Endothelial cell of umbilical vein (primary cell): ENCODE data around the gene THEM5. TPM values are rescaled to one million over a fixed set of nuclear protein-coding genes. Genes with fewer than 3 reads are reported as not detected.

Experiments used
- BruUV-seq: library from RNA; stranded (reverse); fragments of 400-500 nt; replicated peaks from 2 replicates; lab custom pipeline; 2021; lab: Mats Ljungman, UMichigan
- CTCF ChIA-PET: fragments of 300-600, 350-600 bp; sonication (Branson Sonifier 250); formaldehyde crosslinking; loops from one replicate; lab custom pipeline; 2021; ENCODE audit warnings: antibody characterized with exemption, inconsistent platforms; lab: Charles Lee
- POLR2A ChIA-PET: fragments of 300-600, 350-600 bp; sonication (Branson Sonifier 250); formaldehyde crosslinking; loops from one replicate; lab custom pipeline; 2021; ENCODE audit warnings: antibody characterized with exemption, inconsistent platforms; lab: Charles Lee
- DNase-seq: peaks from one replicate; pipeline ENCODE4 v3.0.0-alpha.2; 2011; ENCODE audit warnings: low read depth, low spot score
- FAIRE-seq: peaks from 2 replicates; lab custom pipeline; 2011; peaks lifted over from hg19 to GRCh38; lab: Jason Lieb, UNC
- H2AFZ ChIP-seq: 2 replicates; pipeline ENCODE4 v1.6.0; 2012; ENCODE audit warnings: low read depth, low read length, control low read depth, inconsistent platforms
- H3K27ac ChIP-seq: 2 replicates; pipeline ENCODE4 v1.5.1; 2011; ENCODE audit warnings: low read depth, mild to moderate bottlenecking, control low read depth, low read length, moderate library complexity; ENCODE audit not compliant: insufficient read depth
- H3K27me3 ChIP-seq, 2 experiments: 2 replicates each; pipeline versions ENCODE4 v1.6.0 to v1.6.1; 2011; ENCODE audit warnings: low read length in 2 of 2, mixed read lengths in 1 of 2; ENCODE audit not compliant: control insufficient read depth in 2 of 2, insufficient read depth in 2 of 2
- H3K36me3 ChIP-seq, 2 experiments: 2 replicates in 1 of 2; 3 replicates in 1 of 2; pipeline ENCODE4 v1.5.1; 2011; ENCODE audit warnings: low read length in 2 of 2, mild to moderate bottlenecking in 1 of 2, moderate library complexity in 1 of 2; ENCODE audit not compliant: control insufficient read depth in 2 of 2, insufficient read depth in 2 of 2; ENCODE audit errors: extremely low read depth in 1 of 2
- H3K4me1 ChIP-seq: 3 replicates; pipeline ENCODE4 v1.5.1; 2011; ENCODE audit warnings: mild to moderate bottlenecking, low read length; ENCODE audit not compliant: control insufficient read depth, insufficient read depth; ENCODE audit errors: extremely low read depth
- H3K4me2 ChIP-seq: 2 replicates; pipeline ENCODE4 v1.6.1; 2011; ENCODE audit warnings: low read length, control low read depth, mixed read lengths; ENCODE audit not compliant: insufficient read depth
- H3K4me3 ChIP-seq, 3 experiments: fragments of 200-600 bp in 1 of 3; sonication (generic), shearing (Covaris generic) in 1 of 3; replicated peaks in 1 of 3; 2 replicates each; pipeline ENCODE4 v1.5.1; 2011 to 2016; ENCODE audit warnings: control low read depth in 3 of 3, low read length in 3 of 3, mild to moderate bottlenecking in 2 of 3, inconsistent platforms in 1 of 3, low read depth in 1 of 3, moderate library complexity in 1 of 3; ENCODE audit not compliant: insufficient read depth in 1 of 3
- H3K79me2 ChIP-seq: 2 replicates; pipeline ENCODE4 v1.6.0; 2012; ENCODE audit warnings: low read length, inconsistent platforms; ENCODE audit not compliant: control insufficient read depth, insufficient read depth
- H3K9ac ChIP-seq: replicated peaks from 2 replicates; pipeline ENCODE3; 2011; ENCODE audit warnings: low read length, control low read depth; ENCODE audit not compliant: insufficient read depth; ENCODE audit errors: extremely low read depth
- H3K9me1 ChIP-seq: replicated peaks from 3 replicates; pipeline ENCODE4 v1.6.0; 2011; ENCODE audit warnings: mild to moderate bottlenecking, low read length; ENCODE audit not compliant: control insufficient read depth, insufficient read depth; ENCODE audit errors: extremely low read depth
- H3K9me3 ChIP-seq: replicated peaks from 2 replicates; pipeline ENCODE4 v1.5.1; 2012; ENCODE audit warnings: low read length, inconsistent platforms; ENCODE audit not compliant: control insufficient read depth, insufficient read depth
- H4K20me1 ChIP-seq: replicated peaks from 2 replicates; pipeline ENCODE3; 2011; ENCODE audit warnings: mild to moderate bottlenecking, low read length; ENCODE audit not compliant: control insufficient read depth, insufficient read depth; ENCODE audit errors: extremely low read depth
- EZH2 ChIP-seq: IDR thresholded peaks from 2 replicates; pipeline ENCODE4 v1.6.1; 2012; ENCODE audit warnings: borderline replicate concordance, low read depth, mild to moderate bottlenecking, moderate library complexity, low read length, inconsistent platforms; ENCODE audit not compliant: severe bottlenecking
- FOS ChIP-seq: IDR thresholded peaks from 2 replicates; pipeline ENCODE4 v1.6.1; 2011; ENCODE audit warnings: mild to moderate bottlenecking, low read length, moderate library complexity, borderline replicate concordance; ENCODE audit not compliant: insufficient read depth
- GATA2 ChIP-seq: IDR thresholded peaks from 2 replicates; pipeline ENCODE4 v1.7.0; 2011; ENCODE audit warnings: low read depth, mild to moderate bottlenecking, moderate library complexity, mixed read lengths, low read length; ENCODE audit not compliant: insufficient read length, insufficient read depth
- JUN ChIP-seq: IDR thresholded peaks from 2 replicates; pipeline ENCODE4 v1.6.1; 2011; ENCODE audit warnings: borderline replicate concordance, low read depth; ENCODE audit not compliant: insufficient read length, insufficient read depth
- MYC ChIP-seq: IDR thresholded peaks from one replicate; pipeline ENCODE4 v1.6.1; 2011; ENCODE audit warnings: mild to moderate bottlenecking, low read depth, low read length
- POLR2A ChIP-seq: IDR thresholded peaks from 2 replicates; pipeline ENCODE4 v1.6.1; 2012; ENCODE audit warnings: low read depth, mild to moderate bottlenecking, control low read depth, low read length
- POLR2AphosphoS5 ChIP-seq: IDR thresholded peaks from 2 replicates; pipeline ENCODE4 v1.6.1; 2012; ENCODE audit warnings: low read depth, mild to moderate bottlenecking, control low read depth, low read length, moderate library complexity; ENCODE audit not compliant: insufficient read depth
- dilution Hi-C: fragments of 300-500 bp; cut with MboI; formaldehyde crosslinking; loops from one replicate; pipeline ENCODE4 v1.15.0; 2019; ENCODE audit warnings: low sequenced_read_pairs; ENCODE audit not compliant: extremely low pct_ligation_motif_present
- intact Hi-C: fragments of 100-400 bp; cut with micrococcal nuclease; formaldehyde crosslinking; loops from one replicate; pipeline ENCODE4 v1.10.0; 2022
- polyA plus RNA-seq, 4 experiments: library from polyadenylated mRNA; depleted of rRNA in 3 of 4; stranded (reverse) in 3 of 4; unstranded in 1 of 4; fragments of >200 nt; gene quantifications; 2 replicates each; pipeline versions ENCODE4 v1.2.1 to v1.2.3, GENCODE V29; 2011 to 2012; ENCODE audit warnings: missing spikeins in 1 of 4
- total RNA-seq: library from RNA; stranded (reverse); gene quantifications from 2 replicates; pipeline ENCODE4 v1.2.3, GENCODE V29; 2021
- TF ChIP-seq, protein P1 (sequence below): IDR thresholded peaks from 2 replicates; pipeline ENCODE4 v1.6.1; 2011; ENCODE audit not compliant: insufficient read depth, insufficient read length
- TF ChIP-seq, protein P2 (sequence below), 2 donors: IDR thresholded peaks; 1 replicate in 1 of 2; 2 replicates in 1 of 2; pipeline ENCODE4 v1.5.1; 2011; ENCODE audit warnings: low read length in 2 of 2, mild to moderate bottlenecking in 2 of 2, moderate library complexity in 2 of 2, control low read depth in 1 of 2, inconsistent platforms in 1 of 2, low read depth in 1 of 2; ENCODE audit not compliant: insufficient read depth in 1 of 2; ENCODE audit errors: extremely low read depth in 1 of 2

The THEM5 gene
- total and polyA plus RNA-seq, 2 donors (not counting 3 experiments of a cell fraction or from before 2014, with no cell fraction given): not detected

DNA sequence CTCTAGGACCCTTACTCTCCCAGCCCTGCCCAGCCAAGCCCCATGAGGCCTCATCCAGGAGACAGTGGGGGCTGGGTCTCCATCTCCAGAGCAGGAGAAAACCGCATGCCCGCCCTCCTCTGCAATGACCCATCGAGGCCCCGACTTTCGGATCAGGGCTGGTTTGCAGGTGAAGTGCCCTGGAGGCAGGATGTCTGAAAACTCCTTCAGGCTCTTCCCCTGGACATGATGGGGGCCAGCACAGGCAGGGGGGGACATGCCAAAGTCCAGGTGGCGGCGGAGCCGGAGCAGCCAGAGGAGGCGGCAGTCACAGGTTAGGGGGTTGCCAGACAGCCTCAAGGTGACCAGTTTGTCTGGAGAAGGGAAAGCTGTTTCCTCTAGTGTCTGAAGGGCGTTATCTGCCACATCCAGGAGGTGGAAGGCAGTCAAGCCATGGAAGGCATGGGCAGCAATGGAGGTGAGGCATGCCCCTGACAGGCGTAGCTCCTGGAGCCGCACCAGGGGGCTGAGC is 52.1 kb downstream of the THEM5 start:
- FAIRE-seq (no peak), DNase-seq (no peak)
- CTCF ChIA-PET: interaction anchor here (1.3 to 2.6 kb wide), 2 partner anchors 11 to 16 kb away, joined by 3 to 7 read pairs; no protein-coding TSS in a partner anchor
- H3K27ac ChIP-seq: no peak overlapping the region
- POLR2A ChIA-PET: no interaction called here
- no peaks in the 10 kb centered on the region for H4K20me1 ChIP-seq
- H3K4me2 ChIP-seq: no peak overlapping the region
- no peaks in the 10 kb centered on the region for H3K79me2 ChIP-seq
- no peaks in the 10 kb centered on the region for H3K36me3 ChIP-seq
- no peaks in the 10 kb centered on the region for H3K4me1 ChIP-seq
- BruUV-seq: no TSS peak
- no peak overlapping the region for H3K9ac ChIP-seq
- peaks cover 7 to 8% of the 10 kb centered on the region in 2 experiments for H3K27me3 ChIP-seq
- H3K9me1 ChIP-seq: no peaks in the 10 kb centered on the region
- TF ChIP-seq POLR2A (no peak), JUN (no peak), GATA2 (no peak), POLR2AphosphoS5 (no peak), EZH2 (no peak), MYC (no peak), FOS (no peak)
- TF ChIP-seq, protein P1, sequence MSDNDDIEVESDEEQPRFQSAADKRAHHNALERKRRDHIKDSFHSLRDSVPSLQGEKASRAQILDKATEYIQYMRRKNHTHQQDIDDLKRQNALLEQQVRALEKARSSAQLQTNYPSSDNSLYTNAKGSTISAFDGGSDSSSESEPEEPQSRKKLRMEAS: no peak
- TF ChIP-seq, protein P2, sequence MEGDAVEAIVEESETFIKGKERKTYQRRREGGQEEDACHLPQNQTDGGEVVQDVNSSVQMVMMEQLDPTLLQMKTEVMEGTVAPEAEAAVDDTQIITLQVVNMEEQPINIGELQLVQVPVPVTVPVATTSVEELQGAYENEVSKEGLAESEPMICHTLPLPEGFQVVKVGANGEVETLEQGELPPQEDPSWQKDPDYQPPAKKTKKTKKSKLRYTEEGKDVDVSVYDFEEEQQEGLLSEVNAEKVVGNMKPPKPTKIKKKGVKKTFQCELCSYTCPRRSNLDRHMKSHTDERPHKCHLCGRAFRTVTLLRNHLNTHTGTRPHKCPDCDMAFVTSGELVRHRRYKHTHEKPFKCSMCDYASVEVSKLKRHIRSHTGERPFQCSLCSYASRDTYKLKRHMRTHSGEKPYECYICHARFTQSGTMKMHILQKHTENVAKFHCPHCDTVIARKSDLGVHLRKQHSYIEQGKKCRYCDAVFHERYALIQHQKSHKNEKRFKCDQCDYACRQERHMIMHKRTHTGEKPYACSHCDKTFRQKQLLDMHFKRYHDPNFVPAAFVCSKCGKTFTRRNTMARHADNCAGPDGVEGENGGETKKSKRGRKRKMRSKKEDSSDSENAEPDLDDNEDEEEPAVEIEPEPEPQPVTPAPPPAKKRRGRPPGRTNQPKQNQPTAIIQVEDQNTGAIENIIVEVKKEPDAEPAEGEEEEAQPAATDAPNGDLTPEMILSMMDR (IDR thresholded peaks at IDR 0.05; ENCODE audit: extremely low read depth in 1 of 2, insufficient read depth in 1 of 2, low read depth in 1 of 2, low read length in 2 of 2): no peak
- H3K4me3 ChIP-seq: no peak overlapping the region
- H3K9me3 ChIP-seq: no peaks in the 10 kb centered on the region
- intact Hi-C loops (no loop called here), dilution Hi-C loops (no loop called here)
- H2AFZ ChIP-seq: no peak overlapping the region
